ENCODE data around the gene CDC42EP2.

The CDC42EP2 gene

DNA sequence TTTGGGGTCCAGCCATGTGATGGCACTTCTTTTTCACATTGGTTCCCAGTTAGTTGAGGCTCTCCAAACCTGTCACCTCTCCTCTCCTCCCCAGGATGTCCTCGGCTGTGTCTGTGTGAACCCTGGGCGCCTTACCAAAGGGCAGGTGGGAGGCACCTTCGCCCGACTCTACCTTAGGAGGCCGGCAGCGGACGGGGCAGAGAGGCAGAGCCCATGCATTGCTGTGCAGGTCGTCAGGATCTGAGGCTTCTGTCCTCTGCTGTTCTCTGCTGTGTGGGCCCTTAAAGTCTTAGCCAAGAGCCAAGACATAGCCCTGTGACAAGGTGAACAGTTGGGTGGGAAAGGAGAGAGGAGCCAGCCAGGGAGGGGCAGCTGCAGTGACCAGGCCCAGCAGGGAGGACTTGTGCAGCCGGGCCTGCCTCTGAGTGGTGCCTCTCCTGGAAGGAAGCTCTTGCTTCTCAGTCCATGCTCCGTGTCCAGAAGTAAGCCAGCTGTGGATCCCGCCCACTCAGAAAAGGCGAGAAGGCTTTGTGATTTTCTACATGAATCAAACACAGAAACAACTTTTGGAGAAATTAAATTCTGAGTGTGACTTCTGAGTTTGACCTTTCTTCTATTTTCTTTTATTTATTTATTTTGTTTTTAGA, 17.5 kb upstream of the CDC42EP2 start:
- H3K4me3 ChIP-seq (ENCODE audit: low read depth, low read length): no peak overlapping the region
- TF ChIP-seq, protein P1, sequence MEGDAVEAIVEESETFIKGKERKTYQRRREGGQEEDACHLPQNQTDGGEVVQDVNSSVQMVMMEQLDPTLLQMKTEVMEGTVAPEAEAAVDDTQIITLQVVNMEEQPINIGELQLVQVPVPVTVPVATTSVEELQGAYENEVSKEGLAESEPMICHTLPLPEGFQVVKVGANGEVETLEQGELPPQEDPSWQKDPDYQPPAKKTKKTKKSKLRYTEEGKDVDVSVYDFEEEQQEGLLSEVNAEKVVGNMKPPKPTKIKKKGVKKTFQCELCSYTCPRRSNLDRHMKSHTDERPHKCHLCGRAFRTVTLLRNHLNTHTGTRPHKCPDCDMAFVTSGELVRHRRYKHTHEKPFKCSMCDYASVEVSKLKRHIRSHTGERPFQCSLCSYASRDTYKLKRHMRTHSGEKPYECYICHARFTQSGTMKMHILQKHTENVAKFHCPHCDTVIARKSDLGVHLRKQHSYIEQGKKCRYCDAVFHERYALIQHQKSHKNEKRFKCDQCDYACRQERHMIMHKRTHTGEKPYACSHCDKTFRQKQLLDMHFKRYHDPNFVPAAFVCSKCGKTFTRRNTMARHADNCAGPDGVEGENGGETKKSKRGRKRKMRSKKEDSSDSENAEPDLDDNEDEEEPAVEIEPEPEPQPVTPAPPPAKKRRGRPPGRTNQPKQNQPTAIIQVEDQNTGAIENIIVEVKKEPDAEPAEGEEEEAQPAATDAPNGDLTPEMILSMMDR (IDR thresholded peaks at IDR 0.05; ENCODE audit: low read depth, low read length): no peak

DNA sequence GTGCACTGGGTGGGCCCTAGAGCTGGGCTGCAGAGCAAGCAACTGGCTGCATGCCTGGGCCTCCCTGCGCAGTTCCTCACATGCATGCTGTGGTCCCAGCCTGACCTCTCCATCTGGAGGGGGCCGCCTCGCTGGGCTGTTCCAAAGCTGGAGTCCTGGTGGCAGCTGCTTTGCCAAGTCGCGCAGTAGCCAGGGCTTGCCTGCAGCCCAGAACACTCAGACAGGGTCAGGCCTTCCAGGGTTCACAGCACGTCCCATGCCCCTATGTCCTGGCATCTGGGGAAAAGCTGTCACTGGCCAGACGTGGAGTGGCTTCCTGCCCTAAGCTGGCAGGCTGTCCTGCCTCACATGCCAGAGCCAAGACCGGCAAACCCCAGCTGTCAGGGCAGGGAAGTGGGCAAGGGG, 16.5 kb upstream of the CDC42EP2 start:
- TF ChIP-seq, protein P1 (IDR thresholded peaks at IDR 0.05; ENCODE audit: low read depth, low read length): no peak
- no peak overlapping the region for H3K4me3 ChIP-seq (ENCODE audit: low read depth, low read length)

DNA sequence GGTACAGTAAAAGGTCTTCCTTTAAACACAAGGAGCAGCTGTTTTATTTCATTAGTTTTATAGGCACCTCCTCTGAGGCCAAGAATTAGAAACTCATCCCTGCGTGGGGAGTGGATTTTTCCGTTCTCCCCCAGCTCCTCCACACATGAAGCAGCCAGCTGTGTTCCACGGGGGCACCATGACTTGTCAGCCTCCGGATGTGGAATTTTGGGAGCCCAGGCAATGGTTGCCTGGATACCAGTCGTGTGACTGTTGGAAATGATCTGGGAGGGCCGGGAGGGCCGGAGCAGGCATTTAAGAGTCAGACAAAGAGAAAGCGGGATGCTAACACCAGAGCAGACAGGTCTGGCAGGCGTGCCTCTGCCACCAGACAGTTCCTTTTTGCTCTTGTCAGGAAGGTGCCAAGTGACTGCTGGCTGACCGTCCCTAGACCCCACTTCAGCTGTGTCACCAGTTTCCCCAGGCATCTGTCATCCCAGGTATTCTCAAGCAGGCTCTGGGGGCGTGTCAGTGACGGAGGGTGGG, 15.9 kb upstream of the CDC42EP2 start:
- no peak overlapping the region for H3K4me3 ChIP-seq (ENCODE audit: low read depth, low read length)

DNA sequence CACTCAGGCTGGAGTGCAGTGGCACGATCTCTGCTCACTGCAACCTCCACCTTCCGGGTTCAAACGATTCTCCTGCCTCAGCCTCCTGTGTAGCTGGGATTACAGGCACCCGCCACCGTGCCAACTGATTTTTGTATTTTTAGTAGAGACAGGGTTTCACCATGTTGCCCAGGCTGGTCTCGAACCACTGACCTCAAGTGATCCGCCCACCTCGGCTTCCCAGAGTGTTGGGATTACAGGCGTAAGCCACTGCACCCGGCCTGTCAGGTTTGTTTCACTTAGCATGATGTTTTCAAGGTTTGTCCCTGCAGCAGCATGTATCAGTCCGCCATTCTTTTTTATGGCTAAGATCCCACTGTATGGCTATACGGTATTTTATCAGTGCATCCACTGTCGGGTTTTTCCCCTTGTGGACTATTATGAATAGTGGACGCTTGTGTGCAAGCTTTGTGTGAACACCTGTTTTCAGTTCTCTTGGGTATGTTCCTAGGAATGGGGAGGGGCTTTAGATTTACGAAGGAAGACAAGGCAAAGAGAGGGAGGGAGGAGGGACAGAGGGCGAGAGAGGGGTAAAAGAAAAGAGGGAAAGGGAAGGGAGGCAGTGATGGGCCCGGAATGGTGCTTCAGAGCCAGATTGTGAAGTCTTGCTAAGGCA, 13.9 kb upstream of the CDC42EP2 start:
- TF ChIP-seq, protein P1 (IDR thresholded peaks at IDR 0.05; ENCODE audit: low read depth, low read length): no peak
- H3K4me3 ChIP-seq (ENCODE audit: low read depth, low read length): no peak overlapping the region

More for the DNA sequence above, 15.9 kb upstream of the CDC42EP2 start:
- TF ChIP-seq, protein P1 (IDR thresholded peaks at IDR 0.05; ENCODE audit: low read depth, low read length): no peak

DNA sequence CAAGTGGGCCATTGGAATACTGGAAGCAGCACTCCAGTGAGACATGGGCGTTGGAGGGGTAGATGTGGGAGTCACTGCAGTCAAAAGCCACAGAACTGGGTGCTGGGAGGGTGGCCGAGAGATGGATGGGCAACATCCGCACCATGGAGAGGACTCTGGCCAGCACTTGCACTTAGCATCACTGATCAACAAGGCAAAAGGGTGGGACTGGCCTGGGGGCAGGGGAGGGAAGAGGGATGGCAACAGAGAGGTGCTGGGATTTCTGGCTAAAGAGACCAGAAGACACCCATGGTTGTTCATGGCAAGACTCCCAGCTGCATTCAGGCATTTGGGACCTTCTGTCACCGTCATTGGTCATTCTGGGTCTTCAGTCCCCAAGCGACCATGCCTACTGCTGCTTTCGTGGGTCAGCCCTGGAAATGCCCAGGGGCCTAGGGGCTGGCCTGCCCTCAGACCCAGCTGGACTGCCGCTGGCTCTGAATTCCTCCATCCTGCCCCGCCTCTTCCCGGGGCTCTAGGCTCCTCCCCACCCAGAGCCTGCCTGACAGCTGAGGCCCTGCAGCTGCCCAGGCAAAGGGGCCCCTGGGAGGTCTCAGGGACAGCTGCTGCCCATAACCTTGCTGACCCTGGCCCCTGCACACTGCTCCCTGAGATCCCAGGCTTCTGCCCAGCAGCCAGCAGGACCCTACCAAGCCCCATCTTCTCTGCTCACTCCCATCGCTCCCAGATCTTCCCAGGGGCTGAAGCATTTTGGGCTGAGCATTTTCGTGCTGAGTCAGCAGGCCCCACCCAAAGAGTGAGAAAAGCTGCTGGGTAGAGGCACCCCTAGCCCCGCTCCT, 13.0 kb upstream of the CDC42EP2 start:
- TF ChIP-seq, protein P1 (IDR thresholded peaks at IDR 0.05; ENCODE audit: low read depth, low read length): no peak
- H3K4me3 ChIP-seq (ENCODE audit: low read depth, low read length): no peak overlapping the region

DNA sequence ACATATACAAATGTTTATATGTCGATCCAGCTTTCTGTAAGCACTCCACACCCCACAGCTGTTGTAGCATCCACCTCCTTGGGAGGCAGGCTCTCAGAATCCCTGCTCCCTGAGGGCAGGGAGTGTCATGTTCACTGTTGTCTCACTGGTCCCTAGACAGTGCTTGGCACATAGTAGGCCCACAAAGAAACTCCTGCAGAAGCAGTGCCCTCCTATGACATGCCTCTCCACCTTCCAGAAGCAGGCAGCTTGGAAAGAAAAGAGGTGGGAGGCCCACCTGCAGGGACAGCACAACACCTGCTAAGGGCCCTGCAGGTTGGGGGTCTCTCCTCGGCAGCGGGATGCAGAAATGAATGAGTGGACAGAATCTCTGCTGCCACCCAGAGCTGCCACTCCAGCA, 11.1 kb upstream of the CDC42EP2 start:
- TF ChIP-seq, protein P1 (IDR thresholded peaks at IDR 0.05; ENCODE audit: low read depth, low read length): no peak
- H3K4me3 ChIP-seq (ENCODE audit: low read depth, low read length): no peak overlapping the region
